ENCODE data around the gene GALNTL6.

DNA sequence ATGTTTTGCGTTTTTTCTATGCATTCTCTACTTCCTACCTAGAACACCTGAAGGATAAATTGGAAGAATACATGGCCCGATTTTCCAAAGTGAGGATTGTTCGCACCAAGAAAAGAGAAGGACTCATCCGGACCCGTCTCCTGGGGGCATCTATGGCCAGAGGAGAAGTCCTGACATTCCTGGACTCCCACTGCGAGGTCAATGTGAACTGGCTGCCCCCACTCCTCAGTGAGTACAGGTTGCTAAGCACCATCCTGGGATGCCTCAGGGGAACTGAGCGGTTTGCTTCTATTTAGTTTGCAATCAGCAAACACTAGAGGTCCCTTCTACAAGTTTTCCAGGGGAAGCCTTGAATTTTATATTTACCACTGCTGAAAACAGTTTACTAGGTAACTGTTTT, 996.1 kb downstream of the GALNTL6 start:
- TF ChIP-seq, protein P1, sequence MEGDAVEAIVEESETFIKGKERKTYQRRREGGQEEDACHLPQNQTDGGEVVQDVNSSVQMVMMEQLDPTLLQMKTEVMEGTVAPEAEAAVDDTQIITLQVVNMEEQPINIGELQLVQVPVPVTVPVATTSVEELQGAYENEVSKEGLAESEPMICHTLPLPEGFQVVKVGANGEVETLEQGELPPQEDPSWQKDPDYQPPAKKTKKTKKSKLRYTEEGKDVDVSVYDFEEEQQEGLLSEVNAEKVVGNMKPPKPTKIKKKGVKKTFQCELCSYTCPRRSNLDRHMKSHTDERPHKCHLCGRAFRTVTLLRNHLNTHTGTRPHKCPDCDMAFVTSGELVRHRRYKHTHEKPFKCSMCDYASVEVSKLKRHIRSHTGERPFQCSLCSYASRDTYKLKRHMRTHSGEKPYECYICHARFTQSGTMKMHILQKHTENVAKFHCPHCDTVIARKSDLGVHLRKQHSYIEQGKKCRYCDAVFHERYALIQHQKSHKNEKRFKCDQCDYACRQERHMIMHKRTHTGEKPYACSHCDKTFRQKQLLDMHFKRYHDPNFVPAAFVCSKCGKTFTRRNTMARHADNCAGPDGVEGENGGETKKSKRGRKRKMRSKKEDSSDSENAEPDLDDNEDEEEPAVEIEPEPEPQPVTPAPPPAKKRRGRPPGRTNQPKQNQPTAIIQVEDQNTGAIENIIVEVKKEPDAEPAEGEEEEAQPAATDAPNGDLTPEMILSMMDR (IDR thresholded peaks at IDR 0.05; ENCODE audit: insufficient read depth, low read length) = no peak
- TF ChIP-seq POLR2AphosphoS5 (IDR thresholded peaks at IDR 0.05; ENCODE audit: low read depth) = no peak
- TF ChIP-seq, protein P2, sequence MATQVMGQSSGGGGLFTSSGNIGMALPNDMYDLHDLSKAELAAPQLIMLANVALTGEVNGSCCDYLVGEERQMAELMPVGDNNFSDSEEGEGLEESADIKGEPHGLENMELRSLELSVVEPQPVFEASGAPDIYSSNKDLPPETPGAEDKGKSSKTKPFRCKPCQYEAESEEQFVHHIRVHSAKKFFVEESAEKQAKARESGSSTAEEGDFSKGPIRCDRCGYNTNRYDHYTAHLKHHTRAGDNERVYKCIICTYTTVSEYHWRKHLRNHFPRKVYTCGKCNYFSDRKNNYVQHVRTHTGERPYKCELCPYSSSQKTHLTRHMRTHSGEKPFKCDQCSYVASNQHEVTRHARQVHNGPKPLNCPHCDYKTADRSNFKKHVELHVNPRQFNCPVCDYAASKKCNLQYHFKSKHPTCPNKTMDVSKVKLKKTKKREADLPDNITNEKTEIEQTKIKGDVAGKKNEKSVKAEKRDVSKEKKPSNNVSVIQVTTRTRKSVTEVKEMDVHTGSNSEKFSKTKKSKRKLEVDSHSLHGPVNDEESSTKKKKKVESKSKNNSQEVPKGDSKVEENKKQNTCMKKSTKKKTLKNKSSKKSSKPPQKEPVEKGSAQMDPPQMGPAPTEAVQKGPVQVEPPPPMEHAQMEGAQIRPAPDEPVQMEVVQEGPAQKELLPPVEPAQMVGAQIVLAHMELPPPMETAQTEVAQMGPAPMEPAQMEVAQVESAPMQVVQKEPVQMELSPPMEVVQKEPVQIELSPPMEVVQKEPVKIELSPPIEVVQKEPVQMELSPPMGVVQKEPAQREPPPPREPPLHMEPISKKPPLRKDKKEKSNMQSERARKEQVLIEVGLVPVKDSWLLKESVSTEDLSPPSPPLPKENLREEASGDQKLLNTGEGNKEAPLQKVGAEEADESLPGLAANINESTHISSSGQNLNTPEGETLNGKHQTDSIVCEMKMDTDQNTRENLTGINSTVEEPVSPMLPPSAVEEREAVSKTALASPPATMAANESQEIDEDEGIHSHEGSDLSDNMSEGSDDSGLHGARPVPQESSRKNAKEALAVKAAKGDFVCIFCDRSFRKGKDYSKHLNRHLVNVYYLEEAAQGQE (IDR thresholded peaks at IDR 0.05; ENCODE audit: insufficient replicate concordance, low read depth) = no peak
- TF ChIP-seq GABPA (IDR thresholded peaks at IDR 0.05; ENCODE audit: low read depth) = no peak
- no peak for TF ChIP-seq SPI1 (IDR thresholded peaks at IDR 0.05; ENCODE audit: borderline replicate concordance, low read depth)

All from HL-60 (cell line).